ENCODE results near the gene RNF212.

Gene RNF212

DNA sequence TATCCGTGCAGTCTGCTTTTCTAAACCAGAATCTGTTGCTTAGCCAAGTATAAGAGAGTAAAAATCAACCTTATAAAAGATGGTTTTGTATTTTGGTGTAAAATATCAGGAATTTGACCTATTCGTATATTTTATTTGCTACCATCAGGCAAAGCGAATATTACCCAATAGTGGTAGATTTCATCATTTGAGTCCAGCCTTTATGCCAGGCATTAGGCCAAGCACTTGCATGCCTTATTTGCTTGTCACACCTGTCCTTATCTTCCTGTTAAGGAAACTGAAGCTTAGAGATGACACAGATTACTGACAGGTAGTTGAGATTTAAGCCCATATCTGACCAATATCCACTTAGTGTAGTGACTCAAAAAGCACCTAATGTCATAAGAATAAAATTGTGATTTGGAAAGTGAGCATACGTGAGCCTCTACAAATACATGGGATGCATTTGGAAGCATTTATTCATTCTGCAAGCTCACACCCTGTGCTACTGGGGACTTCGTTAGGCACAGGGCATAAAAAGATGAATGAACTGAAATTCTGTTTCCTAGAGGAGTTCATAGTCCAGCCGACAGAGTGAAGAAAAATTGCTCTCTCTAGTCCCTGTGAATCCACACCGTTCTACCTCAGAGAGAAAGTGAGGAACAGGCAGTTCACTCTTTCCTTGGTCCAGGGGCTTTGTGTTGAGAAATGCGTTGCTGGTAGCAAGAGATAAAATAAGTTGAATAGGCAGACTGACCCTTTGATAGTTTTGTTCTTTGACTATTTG, 2.3 kb upstream of the RNF212 start:
- DNase-seq (ENCODE audit: low spot score): no peak

DNA sequence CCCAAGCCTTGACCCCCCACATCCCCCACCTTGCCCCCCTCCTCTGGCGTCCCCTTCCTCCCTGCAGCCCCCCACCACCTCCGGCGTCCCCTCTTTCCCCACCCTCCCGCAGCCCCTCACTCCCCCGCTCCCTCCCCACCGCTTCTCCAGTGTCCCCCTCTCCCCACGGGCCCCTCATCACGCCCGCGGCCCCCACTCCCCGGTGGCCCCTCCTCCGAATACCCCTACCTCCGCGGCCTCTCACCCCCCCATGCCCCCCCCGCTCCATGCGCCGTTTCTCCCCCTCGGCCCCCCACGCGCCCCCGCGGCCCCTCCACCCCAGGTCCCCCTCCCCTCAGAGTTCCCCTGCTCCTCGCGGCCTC, 562 bp downstream of the RNF212 start:
- DNase-seq (ENCODE audit: low spot score): no peak

- no peak for DNase-seq (ENCODE audit: low spot score)
These were observed 1.1 kb downstream of the RNF212 start for GRCh38 chr4:1112174-1112820.

GRCh38 chr4:1111259-1111809, 2.0 kb downstream of the RNF212 start:
- no peak for DNase-seq (ENCODE audit: low spot score)

DNA sequence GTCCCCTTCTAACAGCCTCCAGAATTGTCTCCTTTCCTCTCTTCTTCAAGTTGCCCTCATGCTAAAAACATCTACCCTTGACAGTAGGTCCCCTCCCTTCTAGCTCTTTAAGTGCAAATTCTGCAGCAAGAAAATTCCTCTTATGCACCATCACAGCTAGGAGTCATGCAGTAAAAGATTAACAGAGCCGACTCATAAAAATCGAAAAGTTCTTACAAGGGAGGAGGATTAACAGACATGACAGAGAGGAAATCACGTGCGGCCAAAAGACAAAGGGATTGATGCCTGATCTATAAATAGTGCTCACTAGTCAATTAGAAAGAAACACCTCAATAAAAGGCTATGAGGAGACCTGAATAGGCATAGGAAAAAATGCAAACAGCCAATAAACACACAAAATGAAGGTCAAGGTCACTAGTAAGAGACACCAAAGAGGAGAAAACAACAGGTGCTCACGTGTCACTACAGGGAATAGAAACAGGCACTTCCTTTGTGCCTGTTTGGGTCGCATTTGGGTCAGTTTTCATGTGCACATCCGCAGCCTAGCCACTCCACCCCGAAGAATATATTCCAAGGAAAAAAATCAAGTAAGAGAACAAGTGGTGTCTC, 3.4 kb downstream of the RNF212 start:
- no peak for DNase-seq (ENCODE audit: low spot score)

- DNase-seq (ENCODE audit: low spot score): no peak
These were observed 4.0 kb downstream of the RNF212 start for GRCh38 chr4:1109333-1109732.

DNA sequence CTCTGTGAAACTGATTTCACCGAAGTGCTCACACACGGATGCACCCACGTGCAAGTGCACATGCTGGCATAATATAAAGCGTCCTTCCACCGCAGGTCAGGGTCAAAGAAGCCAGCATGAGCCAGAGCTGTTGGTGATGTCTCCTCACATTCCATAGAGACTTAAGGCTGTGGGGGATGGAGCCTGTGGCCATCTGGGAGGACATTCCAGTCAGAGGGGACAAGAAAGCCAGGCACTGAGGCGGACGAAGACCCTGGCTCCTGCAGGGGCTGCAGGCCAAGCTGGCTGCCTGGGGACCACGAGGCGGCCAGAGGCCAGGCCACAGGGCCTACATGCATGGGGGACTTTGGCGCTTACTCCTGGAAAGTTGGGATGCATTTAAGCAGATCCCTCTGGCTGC, 7.7 kb downstream of the RNF212 start:
- DNase-seq (ENCODE audit: low spot score): no peak

DNA sequence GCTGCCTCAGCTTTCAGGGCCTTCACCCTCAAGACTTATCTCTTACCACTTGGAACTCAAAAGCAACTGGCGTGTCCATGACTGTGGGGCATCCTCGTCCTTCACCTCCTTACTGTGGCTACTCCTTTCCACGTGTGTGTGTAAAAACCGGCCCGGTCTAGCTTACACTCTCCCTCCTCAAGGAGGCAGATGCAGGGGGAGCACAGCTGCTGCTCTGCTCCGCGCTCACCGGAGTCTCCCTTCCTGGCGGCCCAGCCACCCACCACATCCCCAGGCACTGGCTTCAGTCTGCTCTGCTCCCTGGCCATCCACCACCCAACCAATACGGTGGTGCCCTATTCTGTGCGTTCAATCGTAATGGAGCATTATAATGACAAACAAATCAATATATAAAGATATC, 8.3 kb downstream of the RNF212 start:
- no peak for DNase-seq (ENCODE audit: low spot score)

DNA sequence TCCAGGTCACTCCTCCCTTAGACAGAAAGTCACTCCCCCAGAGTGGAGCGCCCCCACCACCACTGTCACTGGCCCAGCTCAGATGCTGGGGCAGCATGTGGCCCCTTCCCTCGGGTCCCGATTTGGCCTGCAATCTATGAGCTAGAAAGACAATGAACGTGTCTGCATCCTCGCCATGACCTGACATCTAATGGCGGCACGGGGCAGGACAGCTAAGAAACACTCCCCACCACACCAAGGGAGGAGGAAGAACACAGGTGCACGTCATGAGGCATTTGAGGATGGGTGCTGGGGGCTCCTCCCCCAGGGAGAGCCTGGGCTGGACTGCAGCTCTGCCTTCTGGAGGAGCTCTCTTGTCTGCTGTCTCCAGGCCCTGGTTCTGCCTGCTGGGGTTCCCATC, 8.7 kb downstream of the RNF212 start:
- no peak for DNase-seq (ENCODE audit: low spot score)

DNA sequence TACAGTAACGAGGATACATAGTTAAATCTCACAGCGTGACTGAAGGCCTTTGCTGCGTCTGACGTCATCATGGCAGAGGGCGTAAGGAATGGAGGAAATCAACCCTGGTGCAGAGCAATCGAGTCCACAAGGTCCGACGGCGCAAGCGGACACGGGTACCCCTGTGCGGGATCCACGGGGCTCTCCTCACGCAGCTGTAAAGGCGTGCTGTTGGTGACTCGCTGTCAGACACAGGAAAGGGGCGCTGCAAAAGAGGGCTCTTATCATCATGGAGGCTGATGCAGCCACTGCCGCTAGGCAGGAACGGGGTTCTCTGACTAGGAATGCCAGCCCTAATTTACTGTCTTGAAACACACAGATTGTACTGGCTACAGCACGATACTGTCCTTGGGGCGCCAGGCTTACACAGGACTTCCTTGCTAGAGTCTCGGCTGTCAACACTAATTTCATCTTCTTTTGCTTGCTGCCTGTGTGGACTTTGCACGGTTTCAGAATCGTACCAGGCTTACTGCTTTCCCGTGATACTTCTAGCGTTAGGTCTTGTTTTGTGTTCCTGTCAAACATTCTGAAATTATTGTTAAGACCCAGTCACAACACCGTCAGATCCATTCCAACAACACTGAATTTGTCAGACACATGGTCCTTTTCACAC, 13.6 kb downstream of the RNF212 start:
- DNase-seq (ENCODE audit: low spot score): no peak

- no peak for DNase-seq (ENCODE audit: low spot score)
These were observed 14.1 kb downstream of the RNF212 start for GRCh38 chr4:1099270-1099669.

DNA sequence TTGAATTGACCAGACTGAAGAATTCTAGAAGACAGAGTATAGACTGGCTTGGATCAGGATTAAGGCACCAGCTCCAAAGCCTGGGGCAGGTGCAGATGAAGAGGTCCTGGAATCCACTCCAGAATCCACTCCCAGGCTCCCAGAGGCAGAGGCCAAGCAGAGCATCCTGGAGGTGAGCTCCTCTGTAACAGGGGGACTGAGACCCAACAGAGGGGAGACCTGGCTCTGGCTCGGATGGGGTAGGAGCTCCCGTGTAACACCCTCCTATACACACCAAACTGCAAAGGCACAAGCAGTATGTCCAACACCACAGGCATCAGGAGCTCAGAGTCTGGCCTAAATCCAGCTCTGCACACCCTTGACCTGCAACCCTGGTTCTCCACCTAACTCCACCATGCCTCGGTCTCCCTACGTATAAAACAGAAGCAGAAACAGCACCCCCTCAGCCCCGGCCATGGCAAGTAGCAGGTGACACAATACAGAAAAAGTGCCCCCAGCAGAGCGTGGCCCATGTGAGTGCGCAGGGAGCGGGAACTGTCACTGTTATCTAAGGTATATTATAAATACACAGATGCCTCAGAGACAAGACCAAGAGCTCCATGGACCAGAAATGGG, 14.9 kb downstream of the RNF212 start:
- DNase-seq (ENCODE audit: low spot score): no peak

DNA sequence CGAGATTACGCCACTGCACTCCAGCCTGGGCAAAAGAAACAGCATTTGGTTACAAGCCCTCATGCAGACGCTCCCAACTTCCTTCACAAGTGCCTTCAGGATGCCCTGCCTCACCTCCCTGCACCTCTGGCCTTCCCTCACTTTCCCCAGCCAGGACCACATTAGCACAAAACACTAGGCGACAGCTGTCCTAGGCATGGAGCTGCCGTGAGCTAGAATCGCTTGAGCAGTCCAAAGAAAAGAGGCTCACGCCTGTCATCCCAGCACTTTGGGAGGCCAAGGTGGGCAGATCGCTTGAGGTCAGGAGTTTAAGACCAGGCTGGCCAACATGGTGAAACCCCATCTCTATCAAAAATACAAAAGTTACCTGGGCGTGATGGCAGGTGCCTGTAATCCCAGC, 15.8 kb downstream of the RNF212 start:
- DNase-seq (ENCODE audit: low spot score): no peak

DNA sequence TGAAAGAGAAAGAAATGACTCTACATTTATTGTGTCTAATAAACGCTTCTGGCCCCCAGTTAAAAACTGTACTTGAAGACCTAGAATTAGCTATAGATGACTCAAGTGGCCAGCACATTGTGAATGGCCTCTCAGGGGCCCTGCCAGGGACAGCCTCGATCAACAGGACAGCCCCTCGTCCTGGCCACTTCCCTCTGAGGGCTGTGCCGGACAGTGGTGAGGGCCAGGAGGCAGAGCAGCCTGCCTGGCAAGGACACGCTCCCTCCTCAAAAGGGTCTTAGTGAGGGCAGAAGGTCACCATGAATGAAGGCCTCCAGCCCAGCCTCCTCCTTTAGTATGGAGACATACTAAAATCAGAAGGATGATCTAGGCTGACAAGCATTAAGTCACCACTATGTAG, 16.5 kb downstream of the RNF212 start:
- no peak for DNase-seq (ENCODE audit: low spot score)

DNA sequence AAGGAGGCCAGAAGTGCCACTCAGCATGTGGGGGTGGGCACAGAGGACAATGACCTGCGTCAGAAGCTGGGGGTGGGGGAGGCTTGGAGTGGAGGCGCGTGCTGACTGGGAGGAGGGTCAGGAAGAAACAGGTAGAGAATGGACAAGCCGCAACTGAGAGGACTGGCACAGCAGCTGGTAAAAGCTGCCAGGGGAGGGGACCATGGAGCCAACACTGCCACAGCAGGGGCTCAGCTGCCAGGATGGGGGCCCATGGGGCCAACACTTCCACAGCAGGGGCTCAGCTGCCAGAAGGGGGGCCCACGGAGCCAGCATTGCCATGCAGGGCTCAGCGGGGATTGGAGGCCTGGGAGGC, 19.1 kb downstream of the RNF212 start:
- no peak for DNase-seq (ENCODE audit: low spot score)

- DNase-seq (ENCODE audit: low spot score): no peak
These were observed 19.7 kb downstream of the RNF212 start for GRCh38 chr4:1093391-1094335.

DNA sequence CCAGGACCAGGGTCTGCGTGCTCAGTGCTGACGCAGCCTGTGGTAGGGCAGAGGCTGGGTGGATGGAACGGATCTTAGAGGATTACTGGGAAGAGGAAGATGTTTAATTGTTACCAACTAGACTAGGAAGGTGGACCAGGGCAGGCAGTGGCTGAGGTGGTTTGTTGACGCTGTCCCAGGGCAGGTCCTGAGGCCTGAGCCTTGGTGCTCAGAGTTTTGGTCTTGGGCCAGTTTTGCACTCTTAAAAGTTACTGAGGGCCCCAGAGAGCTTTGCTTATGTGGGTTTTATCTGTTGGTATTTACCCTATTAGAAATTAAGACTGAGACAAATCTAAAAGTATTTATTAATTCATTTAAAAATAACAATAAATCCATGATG, 20.4 kb downstream of the RNF212 start:
- DNase-seq (ENCODE audit: low spot score): no peak

DNA sequence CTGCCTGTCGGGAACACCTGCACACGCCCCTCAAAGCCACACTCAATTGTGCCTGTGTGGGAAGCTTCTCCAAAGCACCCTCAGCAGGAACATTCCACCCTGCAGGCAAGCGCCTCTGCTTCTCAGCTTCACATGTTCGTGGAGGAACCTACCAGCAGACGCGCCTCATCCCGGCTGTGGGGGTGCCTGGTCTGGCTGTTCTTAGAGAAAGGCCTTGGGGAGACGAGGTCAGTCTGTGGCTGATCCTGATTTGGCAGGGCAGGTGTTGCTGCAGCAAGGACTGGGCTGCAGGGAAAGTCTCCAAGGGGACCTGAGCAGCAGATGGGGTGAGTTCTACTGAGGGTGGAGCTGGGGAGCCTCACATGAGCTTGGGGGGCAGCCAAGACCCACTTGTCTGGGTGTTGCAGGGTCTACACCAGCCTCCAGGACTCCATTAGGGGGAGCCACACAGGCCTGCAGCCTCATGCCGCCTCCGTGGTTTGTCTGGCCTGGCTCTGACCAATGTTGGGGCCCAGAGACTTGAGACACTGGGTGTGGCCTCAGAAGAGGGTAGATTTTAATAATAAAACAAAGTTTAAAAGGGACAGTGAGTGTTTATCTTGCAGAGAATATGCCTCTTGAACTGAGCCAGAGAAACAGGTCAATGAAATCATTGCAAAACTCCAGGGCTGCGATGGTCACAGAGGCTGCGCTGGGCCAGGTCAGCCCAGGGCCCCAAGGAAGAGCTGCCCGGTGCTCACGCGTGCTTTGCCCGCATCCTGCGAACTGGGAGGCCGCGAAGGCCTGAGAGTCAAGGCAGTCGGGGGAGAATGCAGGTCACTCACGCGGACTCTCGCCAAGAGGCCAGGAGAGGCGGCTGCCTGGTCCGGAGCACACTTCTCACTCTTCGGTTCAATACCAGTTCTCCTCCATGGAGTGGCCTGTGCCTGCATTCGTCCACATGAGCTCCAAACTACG, 21.1 kb downstream of the RNF212 start:
- no peak for DNase-seq (ENCODE audit: low spot score)

- no peak for DNase-seq (ENCODE audit: low spot score)
These were observed 21.8 kb downstream of the RNF212 start for GRCh38 chr4:1091561-1091995.

Measured in AG08395 (cell line).